B cell (primary cell): ENCODE results near the gene CENPP. TPM values are rescaled to one million over a fixed set of nuclear protein-coding genes. Genes with fewer than 3 reads are reported as not detected.

ENCODE experiments used
- ATAC-seq: fragments of 200-7000 bp; cut with Tn5 transposase; one replicate; pipeline ENCODE4 v1.10.0; 2021; ENCODE audit warnings: low read depth, mild to moderate bottlenecking, moderate number of reproducible peaks, moderate library complexity
- CTCF ChIA-PET: fragments of 350-600 bp; sonication (Branson Sonifier 250); formaldehyde crosslinking; loops from one replicate; lab custom pipeline; 2021; ENCODE audit warnings: antibody characterized with exemption, inconsistent platforms; lab: Charles Lee
- POLR2A ChIA-PET: fragments of 350-600 bp; sonication (Branson Sonifier 250); formaldehyde crosslinking; loops from one replicate; lab custom pipeline; 2021; ENCODE audit warnings: antibody characterized with exemption; lab: Charles Lee
- DNase-seq: peaks from one replicate; pipeline ENCODE4 v3.0.0; 2013
- H2AFZ ChIP-seq: 2 replicates; pipeline ENCODE4 v1.6.1; 2012; ENCODE audit warnings: mild to moderate bottlenecking, low read depth, low read length; ENCODE audit not compliant: insufficient read depth, poor library complexity, severe bottlenecking
- H3K27ac ChIP-seq, 2 donors: 1 replicate in 1 of 2; 2 replicates in 1 of 2; pipeline ENCODE4 v1.5.1; 2012 to 2013; ENCODE audit warnings: low read length in 2 of 2, mild to moderate bottlenecking in 2 of 2, moderate library complexity in 1 of 2
- H3K27me3 ChIP-seq, 4 experiments: fragments of 200-600 bp in 1 of 4; sonication (generic) in 1 of 4; replicated peaks in 1 of 4; 1 replicate in 2 of 4; 2 replicates in 2 of 4; pipeline versions ENCODE4 v1.6.1 to v1.7.0; 2013 to 2016; ENCODE audit warnings: low read length in 3 of 4, mild to moderate bottlenecking in 2 of 4, mixed read lengths in 1 of 4, moderate library complexity in 1 of 4; ENCODE audit not compliant: insufficient read depth in 4 of 4, control insufficient read depth in 3 of 4; ENCODE audit errors: control extremely low read depth in 1 of 4
- H3K36me3 ChIP-seq, 2 experiments: replicated peaks in 1 of 2; 1 replicate in 1 of 2; 2 replicates in 1 of 2; pipeline versions ENCODE4 v1.6.1 to v1.7.1; 2013; ENCODE audit warnings: low read length in 1 of 2; ENCODE audit not compliant: insufficient read depth in 2 of 2, control insufficient read depth in 1 of 2; ENCODE audit errors: control extremely low read depth in 1 of 2, extremely low read depth in 1 of 2
- H3K4me1 ChIP-seq, 2 donors: fragments of 200-600 bp in 1 of 2; sonication (generic) in 1 of 2; 1 replicate in 1 of 2; 2 replicates in 1 of 2; pipeline versions ENCODE4 v1.5.1 to v1.6.1; 2013 to 2017; ENCODE audit warnings: low read length in 2 of 2; ENCODE audit not compliant: control insufficient read depth in 2 of 2, insufficient read depth in 2 of 2
- H3K4me2 ChIP-seq: replicated peaks from 2 replicates; pipeline ENCODE3; 2012; ENCODE audit warnings: mild to moderate bottlenecking, low read depth, low read length; ENCODE audit not compliant: poor library complexity, severe bottlenecking
- H3K4me3 ChIP-seq, 5 experiments: fragments of 200-600 bp in 1 of 5; sonication (generic) in 1 of 5; 1 replicate in 3 of 5; 2 replicates in 2 of 5; pipeline versions ENCODE4 v1.5.1 to v1.7.0; 2011 to 2016; ENCODE audit warnings: low read length in 4 of 5, mild to moderate bottlenecking in 4 of 5, low read depth in 2 of 5, control low read depth in 1 of 5, moderate library complexity in 1 of 5; ENCODE audit not compliant: insufficient read depth in 1 of 5; ENCODE audit errors: control extremely low read depth in 1 of 5, extremely low read depth in 1 of 5
- H3K79me2 ChIP-seq: fragments of 200-600 bp; sonication (generic); one replicate; pipeline ENCODE4 v1.6.0; 2016; ENCODE audit warnings: low read length; ENCODE audit not compliant: control insufficient read depth, insufficient read depth
- H3K9ac ChIP-seq: fragments of 200-600 bp; sonication (generic); 2 replicates; pipeline ENCODE4 v1.6.1; 2017; ENCODE audit warnings: mild to moderate bottlenecking, low read length, moderate library complexity
- H3K9me3 ChIP-seq, 3 donors: one replicate each; pipeline versions ENCODE4 v1.6.1 to v1.7.1; 2013; ENCODE audit warnings: low read length in 2 of 3; ENCODE audit not compliant: control insufficient read depth in 2 of 3, insufficient read depth in 1 of 3; ENCODE audit errors: control extremely low read depth in 1 of 3
- H4K20me1 ChIP-seq: 2 replicates; pipeline ENCODE4 v1.6.0; 2012; ENCODE audit warnings: mild to moderate bottlenecking, low read length; ENCODE audit not compliant: insufficient read depth, control insufficient read depth, poor library complexity, severe bottlenecking
- H3K27ac Mint-ChIP-seq: one replicate; pipeline ENCODE4 v1.8.0; 2021; ENCODE audit warnings: mixed read lengths
- H3K27me3 Mint-ChIP-seq: one replicate; pipeline ENCODE4 v1.8.0; 2021; ENCODE audit warnings: mixed read lengths
- H3K4me1 Mint-ChIP-seq: one replicate; pipeline ENCODE4 v1.8.0; 2021; ENCODE audit warnings: mixed read lengths
- H3K4me3 Mint-ChIP-seq: one replicate; pipeline ENCODE4 v1.8.0; 2021; ENCODE audit warnings: mixed read lengths
- H3K9me3 Mint-ChIP-seq: one replicate; pipeline ENCODE4 v1.8.0; 2022; ENCODE audit warnings: mixed read lengths; ENCODE audit not compliant: insufficient read depth
- CTCF ChIP-seq: fragments of 200-600 bp; IDR thresholded peaks from one replicate; pipeline ENCODE4 v1.8.0; 2022; ENCODE audit warnings: antibody characterized with exemption, mild to moderate bottlenecking
- EZH2 ChIP-seq: IDR thresholded peaks from 2 replicates; pipeline ENCODE4 v1.6.1; 2012; ENCODE audit warnings: borderline replicate concordance, low read depth, mild to moderate bottlenecking, moderate library complexity, low read length; ENCODE audit not compliant: insufficient read depth, poor library complexity, severe bottlenecking
- WGBS: methylation state at CpG from one replicate; pipeline ENCODE4 v1.1.5; 2013; ENCODE audit warnings: missing lambda C conversion rate; ENCODE audit not compliant: insufficient coverage; 5-methylcytosine and 5-hydroxymethylcytosine counted together
- intact Hi-C: fragments of 100-400 bp; cut with micrococcal nuclease; formaldehyde crosslinking; loops from one replicate; pipeline ENCODE4 v1.10.0; 2022
- polyA plus RNA-seq: library from polyadenylated mRNA; depleted of rRNA; stranded (reverse); fragments of >200 nt; gene quantifications from 2 replicates; pipeline ENCODE4 v1.2.3, GENCODE V29; 2012
- total RNA-seq, 2 donors: library from RNA; stranded (reverse); fragments of 120-200 nt in 1 of 2; gene quantifications; 1 replicate in 1 of 2; 2 replicates in 1 of 2; pipeline versions ENCODE4 v1.2.3 to v1.2.4, GENCODE V29; 2013 to 2022

CENPP gene
- total and polyA plus RNA-seq, 2 donors (not counting 1 experiment from before 2014, with no cell fraction given), result 1.4 to 6.2 TPM

- no peaks in the 10 kb centered on the region for H3K9me3 ChIP-seq
- H3K27ac ChIP-seq, result no peak overlapping the region
- H2AFZ ChIP-seq, result no peak overlapping the region
- no peaks in the 10 kb centered on the region for H3K4me1 ChIP-seq
- H3K27me3 ChIP-seq, result no peaks in the 10 kb centered on the region
- H3K9ac ChIP-seq, result no peak overlapping the region
- CTCF ChIA-PET, result no interaction called here
- no peak for ATAC-seq
- Mint-ChIP-seq H3K4me3 (no peak overlapping the region), H3K27ac (no peak overlapping the region), H3K9me3 (no peaks in the 10 kb centered on the region), H3K4me1 (no peaks in the 10 kb centered on the region), H3K27me3 (no peaks in the 10 kb centered on the region)
- 94% methylated on average over 2 of the region's 3 CpGs for WGBS
- no peak overlapping the region for H3K4me2 ChIP-seq
- no peaks in the 10 kb centered on the region for H4K20me1 ChIP-seq
- H3K36me3 ChIP-seq, result no peaks in the 10 kb centered on the region
- no peak overlapping the region for H3K4me3 ChIP-seq
- intact Hi-C loops, result no loop called here
- TF ChIP-seq CTCF (no peak), EZH2 (no peak)
- POLR2A ChIA-PET, result no interaction called here
- DNase-seq, result no peak
- no peaks in the 10 kb centered on the region for H3K79me2 ChIP-seq
Measured at GRCh38 chr9:92517046-92517445, 191.3 kb downstream of the CENPP start.

GRCh38 chr9:92518199-92518598, 192.4 kb downstream of the CENPP start:
- no peak for ATAC-seq
- H3K27ac Mint-ChIP-seq, result no peak overlapping the region
- H3K4me3 ChIP-seq, result no peak overlapping the region
- ChIA-PET POLR2A (no interaction called here), CTCF (no interaction called here)
- no peak overlapping the region for H3K27ac ChIP-seq
- H2AFZ ChIP-seq, result no peak overlapping the region
- no peak overlapping the region for H3K4me3 Mint-ChIP-seq
- H3K9me3 Mint-ChIP-seq, result no peaks in the 10 kb centered on the region
- H3K4me2 ChIP-seq, result no peak overlapping the region
- no peak for DNase-seq
- intact Hi-C loops, result no loop called here
- H3K27me3 Mint-ChIP-seq, result no peaks in the 10 kb centered on the region
- H3K79me2 ChIP-seq, result no peaks in the 10 kb centered on the region
- no peaks in the 10 kb centered on the region for H3K36me3 ChIP-seq
- H4K20me1 ChIP-seq, result no peaks in the 10 kb centered on the region
- H3K27me3 ChIP-seq, result no peaks in the 10 kb centered on the region
- H3K9me3 ChIP-seq, result no peaks in the 10 kb centered on the region
- no peak for TF ChIP-seq CTCF
- no peak for TF ChIP-seq EZH2
- H3K4me1 ChIP-seq, result no peaks in the 10 kb centered on the region
- H3K4me1 Mint-ChIP-seq, result no peaks in the 10 kb centered on the region
- WGBS, result 92% methylated on average over 2 of the region's 4 CpGs
- no peak overlapping the region for H3K9ac ChIP-seq
